ENCODE results near the gene ARHGAP15. TPM values are rescaled to one million over a fixed set of nuclear protein-coding genes. Genes with fewer than 3 reads are reported as not detected.

The ARHGAP15 gene
- total RNA-seq, 1 donor, result 334 TPM

DNA sequence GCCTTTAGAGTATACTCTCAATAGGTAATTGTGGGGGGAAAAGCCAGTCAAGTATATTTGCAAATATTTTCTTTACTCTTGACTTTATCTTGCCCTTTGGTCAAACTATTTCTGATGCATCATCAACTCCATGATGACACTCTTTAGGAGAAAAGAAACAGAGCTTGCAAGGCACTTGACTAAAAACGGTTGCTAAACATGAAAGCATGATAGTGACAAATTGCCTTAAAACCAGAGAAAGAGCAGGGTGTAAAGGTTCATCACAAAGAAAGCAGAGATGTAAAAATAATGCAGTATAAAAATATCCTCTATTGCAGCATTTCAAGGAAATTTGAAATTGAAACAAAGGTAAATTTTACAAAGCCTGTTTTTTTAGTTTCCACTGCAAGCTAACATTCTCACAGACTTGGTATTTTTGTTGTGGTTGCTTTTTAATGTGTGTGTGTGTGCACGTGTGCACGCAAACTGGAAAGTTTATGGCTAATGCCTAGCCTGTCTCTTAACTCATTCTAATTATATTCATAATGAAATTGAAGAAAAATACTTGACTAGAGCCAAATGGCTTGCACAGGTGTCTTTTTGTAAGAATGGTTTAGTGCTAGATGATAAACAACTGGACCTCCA is 503.6 kb downstream of the ARHGAP15 start:
- Histone ChIP-seq H3K27me3 (ENCODE audit: insufficient read depth, low read length) (no peaks in the 10 kb centered on the region), H3K9me3 (ENCODE audit: low read depth, low read length) (no peaks in the 10 kb centered on the region)

DNA sequence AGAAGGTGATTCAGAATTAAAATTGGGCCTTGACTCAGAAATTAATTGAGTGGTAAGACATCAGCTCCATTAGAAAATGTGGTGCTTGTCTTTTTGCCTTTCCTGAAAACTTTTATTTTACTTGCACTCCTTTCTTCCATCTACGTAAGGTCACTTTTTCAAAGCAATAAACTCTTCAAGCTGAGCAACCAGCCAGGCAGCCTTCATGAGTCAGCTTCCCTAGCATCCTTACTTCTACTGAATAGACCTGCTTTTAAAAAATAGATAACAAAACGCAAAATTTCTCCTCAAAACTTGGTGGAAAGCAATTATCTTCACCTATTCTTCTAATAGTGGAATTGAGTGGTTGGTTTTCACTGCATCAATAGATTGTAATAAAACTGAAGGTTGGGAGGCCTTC is 504.2 kb downstream of the ARHGAP15 start:
- H3K4me1 ChIP-seq (ENCODE audit: insufficient read depth, low read length), result no peaks in the 10 kb centered on the region
- H3K9me3 ChIP-seq (ENCODE audit: low read depth, low read length), result no peaks in the 10 kb centered on the region
- H3K27me3 ChIP-seq (ENCODE audit: insufficient read depth, low read length), result no peaks in the 10 kb centered on the region
- H3K4me3 ChIP-seq (ENCODE audit: low read length), result no peak overlapping the region

More for the DNA sequence above, 503.6 kb downstream of the ARHGAP15 start:
- no peak overlapping the region for H3K4me3 ChIP-seq (ENCODE audit: low read length)
- no peaks in the 10 kb centered on the region for H3K4me1 ChIP-seq (ENCODE audit: insufficient read depth, low read length)

DNA sequence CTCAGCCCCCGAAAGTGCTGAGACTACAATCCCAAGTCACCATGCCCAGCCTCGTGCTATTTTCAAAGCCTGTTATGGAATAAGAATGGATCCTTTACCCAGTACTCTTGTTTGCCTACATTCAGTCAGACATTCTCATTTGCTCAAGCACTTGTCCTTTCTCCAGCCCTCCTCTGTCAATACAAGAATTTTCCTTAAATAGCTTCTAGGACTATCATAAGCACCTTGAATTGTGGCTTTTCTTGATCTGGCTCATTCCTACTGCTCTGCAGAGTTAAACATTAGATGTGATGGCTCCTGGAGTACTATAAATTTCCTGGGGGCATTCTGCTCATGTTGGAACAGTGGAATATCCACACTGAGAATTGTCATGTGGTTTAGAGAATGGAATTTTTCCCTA is 506.1 kb downstream of the ARHGAP15 start:
- Histone ChIP-seq H3K9me3 (ENCODE audit: low read depth, low read length) (no peaks in the 10 kb centered on the region), H3K27me3 (ENCODE audit: insufficient read depth, low read length) (no peaks in the 10 kb centered on the region), H3K4me3 (ENCODE audit: low read length) (no peak overlapping the region)

DNA sequence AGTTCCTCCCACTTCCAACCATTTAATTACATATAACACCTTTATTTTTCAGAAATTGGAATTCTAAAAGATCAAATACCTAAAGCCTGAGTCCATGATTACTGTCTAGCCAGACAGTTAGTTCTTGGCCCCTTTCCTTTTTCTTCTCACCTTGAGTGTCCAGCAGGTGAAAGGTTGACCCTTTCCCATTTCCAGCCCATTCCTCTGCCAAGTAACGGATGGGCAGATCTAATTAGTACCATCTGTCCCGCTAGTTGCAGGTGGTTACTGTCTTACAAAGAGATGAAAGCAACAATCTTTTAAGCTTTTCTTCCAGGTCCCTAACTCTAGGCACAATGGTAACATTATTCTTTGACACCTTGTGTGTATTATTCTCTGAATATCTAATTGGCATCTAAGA is 506.7 kb downstream of the ARHGAP15 start:
- no peaks in the 10 kb centered on the region for H3K27me3 ChIP-seq (ENCODE audit: insufficient read depth, low read length)
- no peak overlapping the region for H3K4me3 ChIP-seq (ENCODE audit: low read length)
- no peaks in the 10 kb centered on the region for H3K9me3 ChIP-seq (ENCODE audit: low read depth, low read length)
- no peaks in the 10 kb centered on the region for H3K4me1 ChIP-seq (ENCODE audit: insufficient read depth, low read length)

More for the DNA sequence above, 506.1 kb downstream of the ARHGAP15 start:
- no peaks in the 10 kb centered on the region for H3K4me1 ChIP-seq (ENCODE audit: insufficient read depth, low read length)

DNA sequence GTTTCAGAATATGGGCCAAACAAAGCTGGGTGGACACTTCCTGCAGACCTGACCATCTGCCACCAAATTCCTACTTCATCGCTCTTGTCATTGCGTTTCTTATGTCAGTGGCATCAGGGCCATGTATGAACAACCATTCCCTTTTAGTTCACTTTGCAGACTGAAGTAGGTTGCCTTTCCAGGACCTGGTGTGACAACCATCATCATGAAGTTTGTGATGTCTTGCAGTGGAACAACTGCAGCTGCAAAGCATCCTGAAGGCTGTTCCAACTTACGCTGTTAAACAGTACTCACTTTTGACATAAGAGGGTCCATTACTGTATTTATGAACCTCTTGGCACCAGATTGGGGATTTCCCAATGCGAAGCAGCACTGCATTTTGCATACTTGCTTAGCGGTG is 511.6 kb downstream of the ARHGAP15 start:
- Histone ChIP-seq H3K9me3 (ENCODE audit: low read depth, low read length) (no peaks in the 10 kb centered on the region), H3K27me3 (ENCODE audit: insufficient read depth, low read length) (no peaks in the 10 kb centered on the region), H3K4me1 (ENCODE audit: insufficient read depth, low read length) (no peaks in the 10 kb centered on the region), H3K4me3 (ENCODE audit: low read length) (no peak overlapping the region)

DNA sequence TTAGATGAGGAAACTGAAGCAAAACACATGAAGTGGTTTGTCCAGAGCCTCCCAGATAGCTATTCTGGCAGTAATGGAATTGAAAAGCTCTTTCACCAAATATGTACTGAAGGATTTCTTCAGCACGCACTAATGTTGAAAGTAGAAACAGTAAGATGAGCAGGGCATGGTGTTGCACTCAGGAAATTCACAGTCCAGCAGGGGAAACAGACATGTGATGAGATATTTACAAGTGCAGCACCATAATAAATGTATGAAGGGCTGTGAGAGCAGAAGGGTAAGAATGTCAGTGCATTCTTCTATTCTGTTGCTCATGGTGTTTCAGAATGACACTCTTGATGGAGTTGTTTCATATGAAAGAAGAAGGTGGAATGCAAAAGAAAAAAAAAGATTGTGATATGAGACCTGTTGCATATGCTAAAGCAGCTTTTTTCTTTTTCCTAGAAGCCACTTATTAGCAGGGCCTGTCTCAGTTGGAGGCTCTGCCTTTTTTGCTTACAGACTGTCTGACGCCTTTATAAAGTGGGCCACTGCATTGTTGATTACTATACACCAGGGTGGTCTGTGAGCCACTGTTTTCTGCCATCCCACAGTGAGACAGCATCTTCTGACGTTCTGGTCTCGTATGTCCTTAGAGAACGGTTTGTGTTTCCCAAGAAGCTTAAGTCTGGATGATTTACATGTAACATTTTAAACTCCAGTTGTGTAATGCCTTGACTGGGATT is 516.9 kb downstream of the ARHGAP15 start:
- no peaks in the 10 kb centered on the region for H3K4me1 ChIP-seq (ENCODE audit: insufficient read depth, low read length)
- H3K4me3 ChIP-seq (ENCODE audit: low read length), result no peak overlapping the region
- peaks cover under 1% of the 10 kb centered on the region for H3K9me3 ChIP-seq (ENCODE audit: low read depth, low read length)
- H3K27me3 ChIP-seq (ENCODE audit: insufficient read depth, low read length), result no peaks in the 10 kb centered on the region

DNA sequence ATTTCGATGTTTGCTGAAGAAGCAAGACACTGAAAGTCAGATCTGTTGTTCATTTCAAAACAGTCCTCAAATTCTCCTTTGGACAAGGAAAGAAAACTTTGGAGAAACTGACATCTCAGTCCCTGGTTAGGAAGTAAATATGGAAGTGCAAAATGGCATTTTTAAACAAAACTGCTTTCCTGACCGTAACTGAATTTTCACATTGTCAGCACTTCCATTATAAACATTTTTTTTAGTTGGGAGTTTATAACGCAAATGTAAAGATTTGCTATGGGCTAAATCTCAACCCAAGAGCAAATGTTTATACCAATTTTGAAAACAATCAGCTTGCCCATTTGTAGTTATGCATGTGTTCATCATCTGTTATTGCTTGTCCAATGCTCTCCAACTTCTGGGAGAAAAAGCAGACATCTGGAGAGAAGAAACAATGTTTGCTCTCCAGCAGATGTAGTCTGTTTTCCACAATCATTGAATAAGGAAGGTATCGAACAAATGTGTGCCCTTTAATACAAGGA is 520.1 kb downstream of the ARHGAP15 start:
- Histone ChIP-seq H3K4me3 (ENCODE audit: low read length) (no peak overlapping the region), H3K9me3 (ENCODE audit: low read depth, low read length) (peaks cover 20% of the 10 kb centered on the region)

DNA sequence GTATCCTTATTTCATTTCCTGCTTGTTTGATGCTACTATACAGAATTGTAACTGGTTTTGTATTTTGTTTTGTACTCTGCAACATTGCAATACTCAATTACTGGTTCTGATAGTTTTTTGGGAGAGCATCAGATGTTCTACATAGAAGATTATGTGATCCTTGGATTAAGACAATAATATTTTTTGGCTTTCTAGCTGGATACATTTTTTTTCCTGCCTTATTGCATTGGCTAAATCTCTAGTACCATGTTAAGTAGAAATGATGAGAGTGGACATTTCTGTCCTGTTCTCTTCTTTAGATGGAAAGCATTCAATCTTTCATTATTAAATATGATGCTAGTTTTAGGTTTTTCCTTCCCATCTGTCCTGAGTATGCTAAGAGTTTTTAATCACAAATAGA is 523.5 kb downstream of the ARHGAP15 start:
- Histone ChIP-seq H3K27me3 (ENCODE audit: insufficient read depth, low read length) (no peaks in the 10 kb centered on the region), H3K4me1 (ENCODE audit: insufficient read depth, low read length) (no peaks in the 10 kb centered on the region), H3K9me3 (ENCODE audit: low read depth, low read length) (peaks cover 20% of the 10 kb centered on the region), H3K4me3 (ENCODE audit: low read length) (no peak overlapping the region)

More for the DNA sequence above, 520.1 kb downstream of the ARHGAP15 start:
- Histone ChIP-seq H3K4me1 (ENCODE audit: insufficient read depth, low read length) (no peaks in the 10 kb centered on the region), H3K27me3 (ENCODE audit: insufficient read depth, low read length) (no peaks in the 10 kb centered on the region)

DNA sequence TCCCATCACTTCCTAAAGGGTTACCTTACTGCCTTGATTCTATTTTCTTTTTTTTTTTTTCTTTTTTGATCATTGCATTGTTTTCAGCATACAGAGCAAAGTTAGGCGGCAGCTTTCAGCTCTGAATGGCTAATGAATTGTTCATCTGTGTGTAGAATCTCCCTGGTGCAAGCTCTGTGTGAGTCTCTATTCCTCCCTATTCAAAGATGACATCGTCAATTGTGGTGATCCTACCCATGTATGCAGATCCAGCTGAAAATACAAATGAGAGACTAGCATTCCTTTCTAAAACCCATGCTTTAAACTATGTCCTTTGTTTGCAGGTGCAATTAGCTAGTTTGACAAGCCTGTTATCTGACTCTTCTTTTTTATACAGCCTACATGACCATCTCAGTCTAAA is 539.0 kb downstream of the ARHGAP15 start:
- H3K4me3 ChIP-seq (ENCODE audit: low read length), result no peak overlapping the region
- H3K4me1 ChIP-seq (ENCODE audit: insufficient read depth, low read length), result no peaks in the 10 kb centered on the region
- H3K9me3 ChIP-seq (ENCODE audit: low read depth, low read length), result no peaks in the 10 kb centered on the region
- no peaks in the 10 kb centered on the region for H3K27me3 ChIP-seq (ENCODE audit: insufficient read depth, low read length)

DNA sequence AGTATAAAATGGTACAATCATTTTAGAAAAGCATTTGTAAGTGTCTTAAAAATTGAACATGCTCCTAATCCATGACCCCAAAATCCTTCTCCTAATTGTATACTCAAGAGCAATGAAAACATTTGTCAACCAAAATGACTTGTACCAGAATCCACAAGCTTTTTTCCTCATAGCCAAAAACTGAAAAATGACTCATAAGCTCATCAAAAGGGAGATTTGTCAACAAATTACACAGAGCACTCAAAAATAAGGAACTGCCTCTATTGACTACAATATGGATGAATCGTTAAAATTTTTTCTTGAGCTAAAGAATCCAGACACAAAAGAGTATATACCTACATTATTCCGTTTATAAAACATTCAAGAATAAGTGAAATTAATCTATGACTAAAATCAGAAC is 544.8 kb downstream of the ARHGAP15 start:
- Histone ChIP-seq H3K4me3 (ENCODE audit: low read length) (no peak overlapping the region), H3K9me3 (ENCODE audit: low read depth, low read length) (no peaks in the 10 kb centered on the region), H3K4me1 (ENCODE audit: insufficient read depth, low read length) (no peaks in the 10 kb centered on the region), H3K27me3 (ENCODE audit: insufficient read depth, low read length) (no peaks in the 10 kb centered on the region)

DNA sequence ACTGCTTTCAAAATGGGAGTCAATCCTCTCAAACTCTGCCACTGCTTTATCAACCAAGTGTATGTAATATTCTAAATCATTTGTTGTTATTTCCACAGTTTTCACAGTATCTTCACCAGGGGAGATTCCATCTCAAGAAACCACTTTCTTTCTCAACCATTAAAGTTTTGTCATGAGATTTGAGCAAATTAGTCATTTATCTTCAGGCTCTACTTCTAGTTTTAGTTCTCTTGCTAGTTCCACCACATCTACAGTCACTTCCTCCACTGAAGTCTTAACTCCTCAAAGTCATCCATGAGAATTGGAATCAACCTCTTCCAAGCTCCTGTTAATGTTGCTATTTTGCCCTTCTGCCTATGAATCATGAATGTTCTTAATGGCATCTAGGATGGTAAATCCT is 545.8 kb downstream of the ARHGAP15 start:
- no peaks in the 10 kb centered on the region for H3K9me3 ChIP-seq (ENCODE audit: low read depth, low read length)
- H3K4me3 ChIP-seq (ENCODE audit: low read length), result no peak overlapping the region
- no peaks in the 10 kb centered on the region for H3K27me3 ChIP-seq (ENCODE audit: insufficient read depth, low read length)
- H3K4me1 ChIP-seq (ENCODE audit: insufficient read depth, low read length), result no peaks in the 10 kb centered on the region

DNA sequence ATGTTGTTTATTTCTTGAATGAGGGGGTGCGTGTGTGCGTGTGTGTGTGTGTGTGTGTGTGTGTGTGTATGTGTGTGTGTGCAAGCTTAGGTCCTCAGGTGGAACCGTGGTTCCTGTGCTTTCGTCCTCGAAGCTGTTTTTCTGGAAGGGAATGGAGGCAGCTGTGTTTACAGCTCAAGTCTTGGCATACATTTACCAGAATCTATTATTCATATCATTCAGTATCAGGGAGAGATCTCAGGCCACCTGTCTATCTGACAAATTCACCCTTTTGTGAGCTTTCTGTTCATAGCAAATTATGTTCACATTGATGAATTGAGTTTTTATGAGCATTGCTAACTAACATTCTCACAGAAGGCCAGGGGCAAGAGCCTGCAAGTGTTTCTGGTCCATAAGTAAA is 550.4 kb downstream of the ARHGAP15 start:
- Histone ChIP-seq H3K9me3 (ENCODE audit: low read depth, low read length) (no peaks in the 10 kb centered on the region), H3K27me3 (ENCODE audit: insufficient read depth, low read length) (no peaks in the 10 kb centered on the region), H3K4me3 (ENCODE audit: low read length) (no peak overlapping the region), H3K4me1 (ENCODE audit: insufficient read depth, low read length) (no peaks in the 10 kb centered on the region)

DNA sequence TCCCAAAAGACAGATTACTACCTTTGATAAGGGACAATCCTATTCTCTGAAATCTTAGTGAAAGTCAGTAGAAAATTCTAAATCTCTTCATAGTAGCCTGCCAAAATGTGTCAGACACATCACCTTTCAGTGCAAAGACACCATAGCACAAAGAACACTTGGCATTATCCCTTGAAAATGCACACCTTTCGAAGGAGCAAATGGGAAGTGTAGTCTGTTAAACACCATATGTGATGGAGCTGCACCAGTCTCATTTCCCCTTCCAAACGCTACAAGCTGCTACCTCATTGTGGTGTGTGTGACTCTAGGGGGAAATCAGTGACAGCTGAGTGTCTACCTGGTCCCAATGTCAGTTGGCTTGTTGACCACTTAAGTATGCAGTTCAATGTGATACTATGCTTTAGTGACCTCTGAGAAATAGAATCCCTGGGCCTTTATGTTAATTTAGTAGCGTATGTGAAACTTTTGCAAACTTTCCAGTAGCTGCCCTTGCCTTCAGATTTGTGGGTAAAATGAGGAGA is 551.7 kb downstream of the ARHGAP15 start:
- H3K4me3 ChIP-seq (ENCODE audit: low read length), result no peak overlapping the region
- H3K4me1 ChIP-seq (ENCODE audit: insufficient read depth, low read length), result no peaks in the 10 kb centered on the region
- H3K9me3 ChIP-seq (ENCODE audit: low read depth, low read length), result no peaks in the 10 kb centered on the region
- H3K27me3 ChIP-seq (ENCODE audit: insufficient read depth, low read length), result no peaks in the 10 kb centered on the region

DNA sequence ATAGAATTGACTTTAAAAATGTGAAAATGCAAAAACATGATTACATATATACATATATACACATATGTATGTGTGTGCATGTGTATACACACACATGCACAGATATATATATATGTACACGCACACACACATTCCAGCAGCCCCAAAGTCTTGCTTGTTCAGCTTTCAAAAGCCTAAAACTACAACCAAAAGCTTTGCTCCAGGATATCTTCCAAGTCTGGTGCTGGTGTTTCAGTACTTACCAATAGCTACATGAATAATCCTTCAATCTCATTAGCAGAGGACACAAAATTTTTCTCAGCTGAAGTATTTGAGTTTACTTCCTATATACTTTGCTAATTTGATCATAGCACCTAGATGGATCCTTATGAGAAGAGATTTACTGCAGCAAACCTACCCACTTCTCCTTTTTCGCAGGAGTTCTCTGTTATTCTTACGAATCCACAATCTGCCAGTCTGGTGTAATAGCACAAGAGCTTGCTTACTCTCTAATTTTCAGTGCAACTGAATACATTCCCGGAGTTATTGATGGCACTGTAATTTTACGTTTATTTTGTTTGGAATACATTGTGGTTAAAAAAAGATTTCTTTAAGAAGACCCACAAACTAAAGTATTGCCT is 553.3 kb downstream of the ARHGAP15 start:
- H3K27me3 ChIP-seq (ENCODE audit: insufficient read depth, low read length), result no peaks in the 10 kb centered on the region
- H3K9me3 ChIP-seq (ENCODE audit: low read depth, low read length), result no peaks in the 10 kb centered on the region
- no peak overlapping the region for H3K4me3 ChIP-seq (ENCODE audit: low read length)
- H3K4me1 ChIP-seq (ENCODE audit: insufficient read depth, low read length), result no peaks in the 10 kb centered on the region

DNA sequence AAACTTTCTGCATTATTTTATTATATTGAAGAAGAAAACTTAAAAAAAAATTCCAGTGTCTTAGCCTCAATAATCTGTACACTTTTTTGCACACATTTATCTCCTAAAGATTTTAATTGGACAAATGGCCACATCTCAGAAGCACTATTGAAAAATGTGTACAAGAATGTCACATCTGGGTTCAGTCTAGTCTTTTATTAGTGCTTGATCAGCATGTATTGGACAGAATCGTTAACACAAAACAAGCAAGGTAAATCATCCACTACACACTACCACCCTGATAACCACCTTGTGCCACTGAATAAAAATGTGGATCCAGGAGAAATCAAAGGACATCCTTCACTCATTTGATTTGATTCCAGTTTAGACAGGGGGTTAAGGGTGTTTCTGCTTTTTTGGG is 554.8 kb downstream of the ARHGAP15 start:
- Histone ChIP-seq H3K27me3 (ENCODE audit: insufficient read depth, low read length) (no peaks in the 10 kb centered on the region), H3K9me3 (ENCODE audit: low read depth, low read length) (no peaks in the 10 kb centered on the region), H3K4me1 (ENCODE audit: insufficient read depth, low read length) (no peaks in the 10 kb centered on the region), H3K4me3 (ENCODE audit: low read length) (no peak overlapping the region)
